Osteocyte (in vitro differentiated cells): ENCODE data around the gene NKIRAS1. TPM values are rescaled to one million over a fixed set of nuclear protein-coding genes. Genes with fewer than 3 reads are reported as not detected.
A peak's percentile ranks its signal among the peaks of the same experiment; 100 is the strongest.
"Not testable (repeated sequence)": the region's sequence is repeated elsewhere in the genome, so short reads cannot be mapped to it uniquely, and the experiment has no call there.

ENCODE experiments used
- DNase-seq: peaks from one replicate; pipeline ENCODE4 v3.0.0; 2021; ENCODE audit warnings: mixed read lengths; ENCODE audit not compliant: unreplicated experiment; ENCODE audit errors: extremely low spot score
- H3K27ac Mint-ChIP-seq: one replicate; pipeline ENCODE4 v1.8.0; 2021; ENCODE audit warnings: mild to moderate bottlenecking, mixed read lengths; ENCODE audit not compliant: unreplicated experiment
- H3K27me3 Mint-ChIP-seq: one replicate; pipeline ENCODE4 v1.8.0; 2021; ENCODE audit warnings: mixed read lengths; ENCODE audit not compliant: unreplicated experiment
- H3K36me3 Mint-ChIP-seq: one replicate; pipeline ENCODE4 v1.8.0; 2021; ENCODE audit warnings: mixed read lengths; ENCODE audit not compliant: unreplicated experiment
- H3K4me1 Mint-ChIP-seq: one replicate; pipeline ENCODE4 v1.8.0; 2021; ENCODE audit warnings: mixed read lengths; ENCODE audit not compliant: unreplicated experiment
- H3K4me3 Mint-ChIP-seq: one replicate; pipeline ENCODE4 v1.8.0; 2021; ENCODE audit warnings: mild to moderate bottlenecking, moderate library complexity, mixed read lengths; ENCODE audit not compliant: unreplicated experiment
- H3K9me3 Mint-ChIP-seq: one replicate; pipeline ENCODE4 v1.8.0; 2021; ENCODE audit warnings: mixed read lengths; ENCODE audit not compliant: unreplicated experiment
- CTCF ChIP-seq: fragments of 200-600 bp; sonication (generic); IDR thresholded peaks from 2 replicates; pipeline ENCODE4 v1.5.0; 2021; ENCODE audit warnings: antibody characterized with exemption, mild to moderate bottlenecking, moderate library complexity
- total RNA-seq: library from RNA; stranded (reverse); gene quantifications from 2 replicates; pipeline ENCODE4 v1.2.1, GENCODE V29; 2021

The NKIRAS1 gene
- total RNA-seq, 1 donor from 2014 or later, result 13.1 TPM

- Mint-ChIP-seq H3K9me3 (no peaks in the 10 kb centered on the region), H3K36me3 (peaks cover 40% of the 10 kb centered on the region), H3K4me3 (peak overlapping the region; percentile 93), H3K4me1 (peaks cover 54% of the 10 kb centered on the region), H3K27ac (peak overlapping the region; percentile 89), H3K27me3 (no peaks in the 10 kb centered on the region)
- DNase-seq, result no peak
- TF ChIP-seq CTCF, result no peak
Measured at GRCh38 chr3:23916152-23916885, 471 bp downstream of the NKIRAS1 start.

- H3K27ac Mint-ChIP-seq, result peak overlapping the region; percentile 89
- no peak for TF ChIP-seq CTCF
- H3K4me3 Mint-ChIP-seq, result peak overlapping the region; percentile 93
- H3K27me3 Mint-ChIP-seq, result no peaks in the 10 kb centered on the region
- no peak for DNase-seq
- peaks cover 53% of the 10 kb centered on the region for H3K4me1 Mint-ChIP-seq
- H3K9me3 Mint-ChIP-seq, result no peaks in the 10 kb centered on the region
- peaks cover 40% of the 10 kb centered on the region for H3K36me3 Mint-ChIP-seq
Measured at GRCh38 chr3:23915537-23916108, 1.2 kb downstream of the NKIRAS1 start.

GRCh38 chr3:23913873-23914743 is 2.7 kb downstream of the NKIRAS1 start:
- TF ChIP-seq CTCF, result no peak

GRCh38 chr3:23913182-23913581 is 3.6 kb downstream of the NKIRAS1 start:
- H3K36me3 Mint-ChIP-seq, result peaks cover 22% of the 10 kb centered on the region
- no peak for TF ChIP-seq CTCF

More at GRCh38 chr3:23913873-23914743, 2.7 kb downstream of the NKIRAS1 start:
- no peaks in the 10 kb centered on the region for H3K27me3 Mint-ChIP-seq
- no peak overlapping the region for H3K27ac Mint-ChIP-seq
- H3K4me3 Mint-ChIP-seq, result peak overlapping the region; percentile 9
- H3K9me3 Mint-ChIP-seq, result no peaks in the 10 kb centered on the region
- DNase-seq, result no peak
- peaks cover 32% of the 10 kb centered on the region for H3K36me3 Mint-ChIP-seq
- H3K4me1 Mint-ChIP-seq, result peaks cover 38% of the 10 kb centered on the region

GRCh38 chr3:23912335-23912734 is 4.5 kb downstream of the NKIRAS1 start:
- Mint-ChIP-seq H3K4me1 (peaks cover 23% of the 10 kb centered on the region), H3K36me3 (peaks cover 15% of the 10 kb centered on the region)
- H3K27ac Mint-ChIP-seq, H3K27me3 Mint-ChIP-seq, H3K9me3 Mint-ChIP-seq, DNase-seq, H3K4me3 Mint-ChIP-seq: not testable (repeated sequence)

More at GRCh38 chr3:23913182-23913581, 3.6 kb downstream of the NKIRAS1 start:
- Mint-ChIP-seq H3K9me3 (no peaks in the 10 kb centered on the region), H3K27me3 (no peaks in the 10 kb centered on the region), H3K27ac (no peak overlapping the region), H3K4me3 (no peak overlapping the region), H3K4me1 (peaks cover 29% of the 10 kb centered on the region)
- no peak for DNase-seq
